Activated CD4-positive, alpha-beta memory T cell treated with anti-CD3 and anti-CD28 coated beads, Interleukin-2, amount 10 ng/mL, durations not matched to agents 7 days and 5 days (primary cell): ENCODE measurements around the gene PAX1. TPM values are rescaled to one million over a fixed set of nuclear protein-coding genes. Genes with fewer than 3 reads are reported as not detected.

ENCODE experiments used
- CTCF ChIA-PET: fragments of 350-600 bp; sonication (Branson Sonifier 250); formaldehyde crosslinking; loops from one replicate; lab custom pipeline; 2021; ENCODE audit warnings: antibody characterized with exemption, inconsistent platforms; lab: Charles Lee
- POLR2A ChIA-PET: fragments of 350-600 bp; sonication (Branson Sonifier 250); formaldehyde crosslinking; loops from one replicate; lab custom pipeline; 2021; ENCODE audit warnings: antibody characterized with exemption; lab: Charles Lee
- DNase-seq: peaks from one replicate; pipeline ENCODE4 v3.0.0-alpha.2; 2020
- H3K27ac Mint-ChIP-seq: one replicate; pipeline ENCODE4 v1.8.0; 2021; ENCODE audit warnings: mild to moderate bottlenecking, mixed read lengths
- H3K27me3 Mint-ChIP-seq: one replicate; pipeline ENCODE4 v1.8.0; 2021; ENCODE audit warnings: mixed read lengths
- H3K36me3 Mint-ChIP-seq: one replicate; pipeline ENCODE4 v1.8.0; 2021; ENCODE audit warnings: low read depth, mixed read lengths
- H3K4me1 Mint-ChIP-seq: one replicate; pipeline ENCODE4 v1.8.0; 2021; ENCODE audit warnings: mixed read lengths
- H3K4me3 Mint-ChIP-seq: one replicate; pipeline ENCODE4 v1.8.0; 2021; ENCODE audit warnings: mild to moderate bottlenecking, mixed read lengths
- H3K9me3 Mint-ChIP-seq: one replicate; pipeline ENCODE4 v1.8.0; 2021; ENCODE audit warnings: mixed read lengths
- total RNA-seq, 2 experiments: library from RNA; stranded (reverse); gene quantifications; one replicate each; pipeline ENCODE4 v1.2.3, GENCODE V29; 2021

The PAX1 gene
- total RNA-seq, 2 experiments from 2014 or later: not detected

- CTCF ChIA-PET: interaction anchor here (1.2 to 1.4 kb wide), 2 partner anchors 13 to 35 kb away, joined by 3 to 4 read pairs; no protein-coding TSS in a partner anchor
- no peaks in the 10 kb centered on the region for H3K27me3 Mint-ChIP-seq
- H3K4me1 Mint-ChIP-seq: no peaks in the 10 kb centered on the region
- POLR2A ChIA-PET: no interaction called here
- no peaks in the 10 kb centered on the region for H3K9me3 Mint-ChIP-seq
- no peak overlapping the region for H3K4me3 Mint-ChIP-seq
- no peak overlapping the region for H3K27ac Mint-ChIP-seq
- no peaks in the 10 kb centered on the region for H3K36me3 Mint-ChIP-seq
- no peak for DNase-seq
Measured at GRCh38 chr20:21684671-21685070, 20.8 kb upstream of the PAX1 start.

DNA sequence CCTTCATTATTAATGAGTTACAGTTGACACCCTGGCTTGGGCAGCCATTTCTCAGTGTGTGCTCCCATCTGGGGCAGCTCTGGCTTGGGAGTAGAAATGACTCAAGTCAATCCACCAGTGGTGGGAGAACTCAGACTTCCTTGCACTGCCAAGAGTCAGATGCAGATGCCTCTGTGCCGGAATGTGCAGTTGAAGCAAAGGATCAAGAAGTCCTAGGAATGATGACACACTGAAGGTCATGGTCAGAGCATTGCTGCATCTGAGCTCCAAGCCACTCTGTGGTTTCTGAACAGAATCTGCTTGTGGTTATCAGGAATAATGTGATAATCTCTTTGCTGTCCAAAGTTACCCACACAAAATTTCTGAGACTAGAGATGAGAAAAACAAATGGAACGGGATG lies 19.5 kb upstream of the PAX1 start:
- H3K4me3 Mint-ChIP-seq: no peak overlapping the region
- ChIA-PET POLR2A (no interaction called here), CTCF (interaction anchor here (1.4 kb wide), 1 partner anchor 12 kb away, joined by 3 read pairs; no protein-coding TSS in a partner anchor)
- H3K27ac Mint-ChIP-seq: no peak overlapping the region
- no peaks in the 10 kb centered on the region for H3K27me3 Mint-ChIP-seq
- H3K9me3 Mint-ChIP-seq: no peaks in the 10 kb centered on the region
- no peak for DNase-seq
- no peaks in the 10 kb centered on the region for H3K36me3 Mint-ChIP-seq
- no peaks in the 10 kb centered on the region for H3K4me1 Mint-ChIP-seq

- DNase-seq: no peak
- ChIA-PET CTCF (no interaction called here), POLR2A (no interaction called here)
- Mint-ChIP-seq H3K4me3 (no peak overlapping the region), H3K27me3 (peaks cover 13% of the 10 kb centered on the region), H3K27ac (no peak overlapping the region), H3K36me3 (no peaks in the 10 kb centered on the region), H3K4me1 (no peaks in the 10 kb centered on the region), H3K9me3 (no peaks in the 10 kb centered on the region)
Measured at GRCh38 chr20:21693322-21693721, 12.1 kb upstream of the PAX1 start.

GRCh38 chr20:21698494-21699215 lies 6.8 kb upstream of the PAX1 start:
- H3K27me3 Mint-ChIP-seq: peaks cover 65% of the 10 kb centered on the region
- H3K4me1 Mint-ChIP-seq: no peaks in the 10 kb centered on the region
- no peak overlapping the region for H3K4me3 Mint-ChIP-seq
- peaks cover under 1% of the 10 kb centered on the region for H3K36me3 Mint-ChIP-seq
- no peak for DNase-seq
- no peaks in the 10 kb centered on the region for H3K9me3 Mint-ChIP-seq
- ChIA-PET POLR2A (no interaction called here), CTCF (interaction anchor here (1.1 to 1.6 kb wide), 2 partner anchors 13 to 21 kb away, joined by 3 to 6 read pairs; no protein-coding TSS in a partner anchor)
- no peak overlapping the region for H3K27ac Mint-ChIP-seq

GRCh38 chr20:21699216-21699508 lies 6.3 kb upstream of the PAX1 start:
- Mint-ChIP-seq H3K27ac (no peak overlapping the region), H3K4me1 (no peaks in the 10 kb centered on the region), H3K9me3 (no peaks in the 10 kb centered on the region), H3K27me3 (peaks cover 69% of the 10 kb centered on the region), H3K4me3 (no peak overlapping the region), H3K36me3 (peaks cover 3% of the 10 kb centered on the region)
- DNase-seq: no peak
- ChIA-PET CTCF (no interaction called here), POLR2A (no interaction called here)

DNA sequence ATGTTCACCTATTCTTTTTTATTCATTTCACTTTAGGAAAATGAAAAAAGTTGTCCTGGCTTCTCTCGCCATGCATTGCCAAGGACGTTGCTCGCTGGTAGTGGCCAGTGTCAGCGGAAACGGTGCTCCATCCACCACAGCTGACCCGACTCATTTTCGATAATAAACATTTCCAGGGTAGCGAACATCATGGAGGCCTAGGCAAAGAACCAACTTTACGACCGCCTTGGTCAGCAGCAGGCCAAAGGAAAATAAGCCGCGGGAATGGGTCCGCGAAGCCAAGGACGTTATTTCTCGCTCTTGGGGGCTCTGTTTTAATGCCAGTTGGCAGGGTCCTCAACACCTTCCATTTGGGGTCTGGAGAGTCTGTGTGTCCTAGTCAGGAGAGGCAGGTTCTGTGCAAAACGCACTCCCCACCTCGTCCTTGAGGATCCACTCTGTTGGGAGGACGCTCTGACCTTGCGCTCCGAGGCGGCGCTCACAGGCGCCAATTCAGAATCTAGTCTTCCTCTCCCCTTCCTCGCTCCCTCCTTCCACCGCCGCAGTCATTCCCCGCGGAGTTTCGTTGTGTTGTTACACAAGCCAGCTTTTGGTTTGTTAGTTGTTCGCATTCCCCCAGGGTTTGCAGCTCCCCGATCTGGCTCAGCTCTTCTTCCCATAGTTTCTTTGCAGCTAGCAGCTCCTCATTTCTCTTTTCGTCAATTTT lies 4.1 kb upstream of the PAX1 start:
- Mint-ChIP-seq H3K36me3 (peaks cover 3% of the 10 kb centered on the region), H3K4me3 (no peak overlapping the region), H3K4me1 (no peaks in the 10 kb centered on the region), H3K9me3 (no peaks in the 10 kb centered on the region), H3K27ac (no peak overlapping the region), H3K27me3 (peaks cover 83% of the 10 kb centered on the region)
- POLR2A ChIA-PET: no interaction called here
- CTCF ChIA-PET: no interaction called here
- no peak for DNase-seq

DNA sequence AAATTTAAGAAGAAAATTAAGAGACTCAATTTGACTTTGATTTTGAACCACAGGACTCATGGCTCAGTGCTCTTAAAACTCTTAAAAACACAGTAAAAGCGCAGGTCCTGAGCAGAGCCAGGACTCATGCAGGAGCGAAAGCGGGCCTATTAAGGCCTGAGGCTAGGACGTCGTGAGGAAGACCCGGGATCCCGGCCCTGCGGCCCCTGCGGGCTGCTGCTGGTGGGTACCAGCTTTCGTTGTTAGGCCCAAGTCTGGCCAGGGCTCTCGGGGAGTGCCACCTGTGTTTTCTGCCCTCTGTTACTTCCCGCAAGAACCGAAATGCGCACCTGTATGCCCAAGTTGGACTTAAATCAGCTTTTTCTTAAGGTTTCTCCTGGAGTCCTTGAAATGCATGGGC lies 3.4 kb upstream of the PAX1 start:
- DNase-seq: no peak
- no peak overlapping the region for H3K27ac Mint-ChIP-seq
- POLR2A ChIA-PET: no interaction called here
- peaks cover 3% of the 10 kb centered on the region for H3K36me3 Mint-ChIP-seq
- H3K4me1 Mint-ChIP-seq: no peaks in the 10 kb centered on the region
- no peak overlapping the region for H3K4me3 Mint-ChIP-seq
- peaks cover 86% of the 10 kb centered on the region for H3K27me3 Mint-ChIP-seq
- H3K9me3 Mint-ChIP-seq: no peaks in the 10 kb centered on the region
- CTCF ChIA-PET: interaction anchor here (1.1 kb wide), 1 partner anchor 18 kb away, joined by 5 read pairs; no protein-coding TSS in a partner anchor

- Mint-ChIP-seq H3K4me1 (no peaks in the 10 kb centered on the region), H3K9me3 (no peaks in the 10 kb centered on the region), H3K36me3 (peaks cover 6% of the 10 kb centered on the region), H3K27ac (no peak overlapping the region), H3K27me3 (peaks cover 89% of the 10 kb centered on the region), H3K4me3 (no peak overlapping the region)
- DNase-seq: peak; percentile 37
- POLR2A ChIA-PET: no interaction called here
- CTCF ChIA-PET: interaction anchor here (1.1 to 1.5 kb wide), 2 partner anchors 12 to 17 kb away, joined by 3 to 5 read pairs; no protein-coding TSS in a partner anchor
Measured at GRCh38 chr20:21702553-21703470, 2.7 kb upstream of the PAX1 start.

- Mint-ChIP-seq H3K36me3 (peaks cover 6% of the 10 kb centered on the region), H3K27ac (no peak overlapping the region), H3K27me3 (peaks cover 90% of the 10 kb centered on the region), H3K9me3 (no peaks in the 10 kb centered on the region), H3K4me1 (no peaks in the 10 kb centered on the region), H3K4me3 (no peak overlapping the region)
- ChIA-PET POLR2A (no interaction called here), CTCF (interaction anchor here (1.5 kb wide), 1 partner anchor 13 kb away, joined by 3 read pairs; no protein-coding TSS in a partner anchor)
- no peak for DNase-seq
Measured at GRCh38 chr20:21703717-21704407, 1.6 kb upstream of the PAX1 start.

- Mint-ChIP-seq H3K4me1 (no peaks in the 10 kb centered on the region), H3K36me3 (peaks cover 6% of the 10 kb centered on the region), H3K27me3 (peaks cover 89% of the 10 kb centered on the region), H3K4me3 (no peak overlapping the region), H3K27ac (no peak overlapping the region), H3K9me3 (no peaks in the 10 kb centered on the region)
- DNase-seq: no peak
- ChIA-PET POLR2A (no interaction called here), CTCF (interaction anchor here (1.4 kb wide), 1 partner anchor 14 kb away, joined by 3 read pairs; no protein-coding TSS in a partner anchor)
Measured at GRCh38 chr20:21704408-21705385, 767 bp upstream of the PAX1 start.

DNA sequence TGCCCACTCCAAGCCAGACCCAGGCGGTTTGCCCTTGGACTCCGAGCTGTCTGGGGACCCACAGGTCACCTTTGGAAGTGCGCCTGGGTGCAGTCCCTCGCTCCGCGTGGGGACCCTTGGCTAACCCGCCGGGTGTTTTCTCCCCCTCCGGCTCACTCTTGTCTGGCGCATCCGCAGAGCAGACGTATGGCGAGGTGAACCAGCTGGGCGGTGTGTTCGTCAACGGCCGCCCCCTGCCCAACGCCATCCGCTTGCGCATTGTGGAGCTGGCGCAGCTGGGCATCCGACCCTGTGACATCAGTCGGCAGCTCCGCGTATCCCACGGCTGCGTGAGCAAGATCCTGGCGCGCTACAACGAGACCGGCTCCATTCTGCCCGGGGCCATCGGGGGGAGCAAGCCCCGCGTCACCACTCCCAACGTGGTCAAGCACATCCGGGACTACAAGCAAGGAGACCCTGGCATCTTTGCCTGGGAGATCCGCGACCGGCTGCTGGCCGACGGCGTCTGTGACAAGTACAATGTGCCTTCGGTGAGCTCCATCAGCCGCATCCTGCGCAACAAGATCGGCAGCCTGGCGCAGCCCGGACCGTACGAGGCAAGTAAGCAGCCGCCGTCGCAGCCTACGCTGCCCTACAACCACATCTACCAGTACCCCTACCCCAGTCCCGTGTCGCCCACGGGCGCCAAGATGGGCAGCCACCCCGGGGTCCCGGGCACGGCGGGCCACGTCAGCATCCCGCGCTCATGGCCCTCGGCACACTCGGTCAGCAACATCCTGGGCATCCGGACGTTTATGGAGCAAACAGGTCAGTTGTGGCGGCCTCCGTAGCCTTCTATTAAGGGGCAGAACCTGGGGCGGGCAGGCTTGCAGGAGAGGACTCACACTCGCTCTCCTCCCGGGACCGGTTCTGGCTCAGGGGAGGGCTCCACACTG lies 1.1 kb downstream of the PAX1 start:
- no peak overlapping the region for H3K4me3 Mint-ChIP-seq
- POLR2A ChIA-PET: no interaction called here
- no peak overlapping the region for H3K27ac Mint-ChIP-seq
- peaks cover 6% of the 10 kb centered on the region for H3K36me3 Mint-ChIP-seq
- no peaks in the 10 kb centered on the region for H3K4me1 Mint-ChIP-seq
- DNase-seq: no peak
- H3K9me3 Mint-ChIP-seq: no peaks in the 10 kb centered on the region
- CTCF ChIA-PET: interaction anchor here (1.4 kb wide), 1 partner anchor 13 kb away, joined by 3 read pairs; no protein-coding TSS in a partner anchor
- peaks cover 83% of the 10 kb centered on the region for H3K27me3 Mint-ChIP-seq
